ENCODE measurements around the gene LMBR1. TPM values are rescaled to one million over a fixed set of nuclear protein-coding genes. Genes with fewer than 3 reads are reported as not detected.

LMBR1 gene
- total RNA-seq, 2 donors from 2014 or later = 47.3 to 53.0 TPM

GRCh38 chr7:156693627-156694026, 199.4 kb downstream of the LMBR1 start:
- H3K9me3 ChIP-seq (ENCODE audit: control insufficient read depth, low read length, poor library complexity, severe bottlenecking) = no peaks in the 10 kb centered on the region
- H3K4me1 Mint-ChIP-seq = peaks cover 2% of the 10 kb centered on the region
- no peak overlapping the region for H3K4me3 Mint-ChIP-seq
- no peak for ATAC-seq
- H3K36me3 Mint-ChIP-seq (ENCODE audit: low read depth) = peaks cover 3% of the 10 kb centered on the region
- H3K27me3 Mint-ChIP-seq = no peaks in the 10 kb centered on the region
- no peak for DNase-seq
- no peak overlapping the region for H3K27ac Mint-ChIP-seq

- Mint-ChIP-seq H3K27ac (no peak overlapping the region), H3K36me3 (ENCODE audit: low read depth) (peaks cover 3% of the 10 kb centered on the region), H3K4me1 (peaks cover 2% of the 10 kb centered on the region), H3K27me3 (no peaks in the 10 kb centered on the region), H3K4me3 (no peak overlapping the region)
- no peaks in the 10 kb centered on the region for H3K9me3 ChIP-seq (ENCODE audit: control insufficient read depth, low read length, poor library complexity, severe bottlenecking)
- DNase-seq (no peak), ATAC-seq (no peak)
Observed at GRCh38 chr7:156692849-156693248, 200.1 kb downstream of the LMBR1 start.

- ATAC-seq (no peak), DNase-seq (no peak)
- Mint-ChIP-seq H3K4me3 (no peak overlapping the region), H3K4me1 (peaks cover 2% of the 10 kb centered on the region), H3K36me3 (ENCODE audit: low read depth) (peaks cover 3% of the 10 kb centered on the region), H3K27me3 (no peaks in the 10 kb centered on the region), H3K27ac (no peak overlapping the region)
- no peaks in the 10 kb centered on the region for H3K9me3 ChIP-seq (ENCODE audit: control insufficient read depth, low read length, poor library complexity, severe bottlenecking)
Observed at GRCh38 chr7:156691764-156692163, 201.2 kb downstream of the LMBR1 start.

GRCh38 chr7:156684661-156685060, 208.3 kb downstream of the LMBR1 start:
- ATAC-seq (no peak), DNase-seq (no peak)
- no peaks in the 10 kb centered on the region for H3K36me3 Mint-ChIP-seq (ENCODE audit: low read depth)

GRCh38 chr7:156684251-156684650, 208.7 kb downstream of the LMBR1 start:
- ATAC-seq (no peak), DNase-seq (no peak)
- no peaks in the 10 kb centered on the region for H3K9me3 ChIP-seq (ENCODE audit: control insufficient read depth, low read length, poor library complexity, severe bottlenecking)
- Mint-ChIP-seq H3K4me1 (no peaks in the 10 kb centered on the region), H3K27me3 (no peaks in the 10 kb centered on the region), H3K27ac (no peak overlapping the region), H3K4me3 (no peak overlapping the region), H3K36me3 (ENCODE audit: low read depth) (no peaks in the 10 kb centered on the region)

More at GRCh38 chr7:156684661-156685060, 208.3 kb downstream of the LMBR1 start:
- no peaks in the 10 kb centered on the region for H3K27me3 Mint-ChIP-seq
- no peaks in the 10 kb centered on the region for H3K9me3 ChIP-seq (ENCODE audit: control insufficient read depth, low read length, poor library complexity, severe bottlenecking)
- peaks cover 2% of the 10 kb centered on the region for H3K4me1 Mint-ChIP-seq
- no peak overlapping the region for H3K27ac Mint-ChIP-seq
- H3K4me3 Mint-ChIP-seq = no peak overlapping the region

GRCh38 chr7:156682928-156683327, 210.1 kb downstream of the LMBR1 start:
- peaks cover 2% of the 10 kb centered on the region for H3K36me3 Mint-ChIP-seq (ENCODE audit: low read depth)
- H3K27me3 Mint-ChIP-seq = no peaks in the 10 kb centered on the region
- DNase-seq = no peak
- ATAC-seq = no peak
- H3K4me3 Mint-ChIP-seq = no peak overlapping the region
- H3K9me3 ChIP-seq (ENCODE audit: control insufficient read depth, low read length, poor library complexity, severe bottlenecking) = no peaks in the 10 kb centered on the region
- no peaks in the 10 kb centered on the region for H3K4me1 Mint-ChIP-seq
- no peak overlapping the region for H3K27ac Mint-ChIP-seq

GRCh38 chr7:156680281-156680680, 212.7 kb downstream of the LMBR1 start:
- H3K27me3 Mint-ChIP-seq = no peaks in the 10 kb centered on the region
- peak overlapping the region; percentile 60 for H3K27ac Mint-ChIP-seq
- no peaks in the 10 kb centered on the region for H3K9me3 ChIP-seq (ENCODE audit: control insufficient read depth, low read length, poor library complexity, severe bottlenecking)
- H3K4me1 Mint-ChIP-seq = no peaks in the 10 kb centered on the region
- DNase-seq (no peak), ATAC-seq (no peak)
- H3K36me3 Mint-ChIP-seq (ENCODE audit: low read depth) = peaks cover 2% of the 10 kb centered on the region
- H3K4me3 Mint-ChIP-seq = no peak overlapping the region

- no peak overlapping the region for H3K4me3 Mint-ChIP-seq
- no peak for DNase-seq
- no peaks in the 10 kb centered on the region for H3K9me3 ChIP-seq (ENCODE audit: control insufficient read depth, low read length, poor library complexity, severe bottlenecking)
- H3K27ac Mint-ChIP-seq = no peak overlapping the region
- no peak for ATAC-seq
- peaks cover 7% of the 10 kb centered on the region for H3K36me3 Mint-ChIP-seq (ENCODE audit: low read depth)
- H3K27me3 Mint-ChIP-seq = no peaks in the 10 kb centered on the region
- no peaks in the 10 kb centered on the region for H3K4me1 Mint-ChIP-seq
Observed at GRCh38 chr7:156677374-156678054, 215.5 kb downstream of the LMBR1 start.

- ATAC-seq (no peak), DNase-seq (no peak)
- H3K36me3 Mint-ChIP-seq (ENCODE audit: low read depth) = peaks cover 7% of the 10 kb centered on the region
- no peaks in the 10 kb centered on the region for H3K4me1 Mint-ChIP-seq
- H3K27ac Mint-ChIP-seq = no peak overlapping the region
- no peaks in the 10 kb centered on the region for H3K27me3 Mint-ChIP-seq
- no peaks in the 10 kb centered on the region for H3K9me3 ChIP-seq (ENCODE audit: control insufficient read depth, low read length, poor library complexity, severe bottlenecking)
- H3K4me3 Mint-ChIP-seq = no peak overlapping the region
Observed at GRCh38 chr7:156676263-156676662, 216.7 kb downstream of the LMBR1 start.

GRCh38 chr7:156675721-156676120, 217.3 kb downstream of the LMBR1 start:
- H3K27me3 Mint-ChIP-seq = no peaks in the 10 kb centered on the region
- H3K9me3 ChIP-seq (ENCODE audit: control insufficient read depth, low read length, poor library complexity, severe bottlenecking) = no peaks in the 10 kb centered on the region
- no peak overlapping the region for H3K4me3 Mint-ChIP-seq
- ATAC-seq (no peak), DNase-seq (no peak)
- H3K27ac Mint-ChIP-seq = no peak overlapping the region
- peaks cover 7% of the 10 kb centered on the region for H3K36me3 Mint-ChIP-seq (ENCODE audit: low read depth)
- H3K4me1 Mint-ChIP-seq = no peaks in the 10 kb centered on the region

- Mint-ChIP-seq H3K4me1 (no peaks in the 10 kb centered on the region), H3K4me3 (no peak overlapping the region), H3K36me3 (ENCODE audit: low read depth) (peaks cover 7% of the 10 kb centered on the region), H3K27ac (no peak overlapping the region), H3K27me3 (no peaks in the 10 kb centered on the region)
- DNase-seq (no peak), ATAC-seq (no peak)
- H3K9me3 ChIP-seq (ENCODE audit: control insufficient read depth, low read length, poor library complexity, severe bottlenecking) = no peaks in the 10 kb centered on the region
Observed at GRCh38 chr7:156673902-156674301, 219.1 kb downstream of the LMBR1 start.

- H3K9me3 ChIP-seq (ENCODE audit: control insufficient read depth, low read length, poor library complexity, severe bottlenecking) = no peaks in the 10 kb centered on the region
- Mint-ChIP-seq H3K27me3 (no peaks in the 10 kb centered on the region), H3K4me3 (no peak overlapping the region), H3K27ac (no peak overlapping the region), H3K4me1 (no peaks in the 10 kb centered on the region), H3K36me3 (ENCODE audit: low read depth) (peaks cover 4% of the 10 kb centered on the region)
- DNase-seq = no peak
- no peak for ATAC-seq
Observed at GRCh38 chr7:156673454-156673853, 219.5 kb downstream of the LMBR1 start.

- no peak for DNase-seq
- H3K9me3 ChIP-seq (ENCODE audit: control insufficient read depth, low read length, poor library complexity, severe bottlenecking) = no peaks in the 10 kb centered on the region
- Mint-ChIP-seq H3K36me3 (ENCODE audit: low read depth) (no peaks in the 10 kb centered on the region), H3K4me1 (no peaks in the 10 kb centered on the region), H3K27ac (no peak overlapping the region), H3K4me3 (no peak overlapping the region), H3K27me3 (no peaks in the 10 kb centered on the region)
- no peak for ATAC-seq
Observed at GRCh38 chr7:156669035-156669828, 223.8 kb downstream of the LMBR1 start.

Measured in T-helper 17 cell (primary cell).